Stimulated activated CD4-positive, alpha-beta T cell treated with anti-CD3 and anti-CD28 coated beads, Interleukin-1b, Interleukin-23, amount 100 ng/mL, for 4 hours (primary cell): ENCODE measurements around the gene MTERF4.
A peak's percentile ranks its signal among the peaks of the same experiment; 100 is the strongest.

Experiments used
- DNase-seq, 2 donors: peaks; one replicate each; pipeline ENCODE4 v3.0.0-alpha.2; 2020; ENCODE audit warnings: low read depth in 2 of 2

The MTERF4 gene, protein sequence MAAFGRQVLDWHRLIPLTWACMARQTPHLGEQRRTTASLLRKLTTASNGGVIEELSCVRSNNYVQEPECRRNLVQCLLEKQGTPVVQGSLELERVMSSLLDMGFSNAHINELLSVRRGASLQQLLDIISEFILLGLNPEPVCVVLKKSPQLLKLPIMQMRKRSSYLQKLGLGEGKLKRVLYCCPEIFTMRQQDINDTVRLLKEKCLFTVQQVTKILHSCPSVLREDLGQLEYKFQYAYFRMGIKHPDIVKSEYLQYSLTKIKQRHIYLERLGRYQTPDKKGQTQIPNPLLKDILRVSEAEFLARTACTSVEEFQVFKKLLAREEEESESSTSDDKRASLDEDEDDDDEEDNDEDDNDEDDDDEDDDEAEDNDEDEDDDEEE

DNA sequence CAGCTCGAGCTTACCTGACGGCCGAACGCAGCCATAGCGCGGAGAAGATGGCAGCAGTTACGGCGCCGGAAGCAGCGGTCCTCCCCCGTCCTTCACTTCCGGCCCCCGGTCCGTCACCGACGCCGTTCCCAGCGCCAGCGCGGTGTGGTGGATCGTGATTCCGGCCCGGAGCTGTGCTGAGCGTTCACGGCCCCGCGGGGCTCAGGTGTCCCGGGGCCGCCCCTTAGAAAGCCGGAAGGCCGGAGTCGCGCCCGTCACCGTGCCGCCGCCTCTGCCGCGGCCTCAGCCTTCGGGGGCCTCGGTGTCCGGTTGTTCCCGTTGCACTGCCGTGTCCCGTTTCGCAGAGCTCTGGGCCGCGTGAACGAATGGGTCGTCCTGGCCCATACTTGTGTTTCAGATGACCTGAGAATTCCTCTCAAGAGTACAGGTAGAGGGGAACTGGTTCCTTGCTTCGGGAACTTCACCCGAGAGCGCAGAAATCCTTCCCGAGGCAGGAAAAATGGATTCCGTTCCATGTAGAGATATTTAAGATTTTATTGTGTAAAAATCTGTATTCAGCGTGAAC, at the start of gene MTERF4:
Gene MTERF4, minus strand, starts transcription at position 49 of the 565 bp plus-strand sequence. Its CDS starts 14 bp downstream, at position 35.
- peak; percentile 80 to 86 for DNase-seq

DNA sequence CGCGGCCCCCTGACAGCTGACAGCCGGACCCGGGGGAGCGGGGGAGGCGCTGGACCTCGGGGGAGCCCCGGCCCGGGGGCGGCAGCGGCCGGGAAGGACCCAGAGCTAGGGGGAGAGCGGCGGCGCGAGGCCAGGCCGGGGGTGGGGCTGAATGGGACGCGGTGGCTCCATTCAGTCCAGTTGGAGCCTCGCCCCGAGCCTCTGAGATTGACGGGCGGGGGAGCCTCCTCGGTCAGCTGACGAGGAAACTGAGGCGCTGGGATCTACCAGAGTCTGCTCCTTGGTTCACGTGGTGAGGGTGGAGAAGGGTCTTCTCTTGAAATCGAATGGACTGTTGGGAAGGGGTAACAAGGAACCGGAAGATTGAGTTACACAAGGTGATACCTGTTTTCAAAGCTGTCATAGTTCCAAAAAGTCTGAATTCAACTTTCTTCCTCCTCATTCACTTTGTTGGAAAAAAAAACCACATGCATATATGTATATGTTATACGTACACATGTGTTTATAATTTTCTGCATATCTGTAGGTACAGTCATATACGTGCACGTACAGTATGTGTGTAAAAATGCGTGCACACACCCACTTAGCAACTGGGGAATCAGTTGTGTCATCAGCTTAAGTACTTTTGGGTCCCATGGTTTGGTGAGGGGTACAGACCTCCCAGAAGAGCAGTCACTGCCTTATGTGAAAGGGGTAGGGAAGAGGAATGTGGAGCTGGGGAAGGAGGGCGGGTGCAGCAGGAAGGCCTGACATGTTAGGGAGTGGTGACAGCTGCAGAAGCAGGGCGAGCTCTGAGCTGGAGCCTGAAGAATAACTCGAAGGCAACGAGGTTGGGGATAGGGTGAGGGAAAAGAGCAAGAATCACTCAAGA, 48.8 kb upstream of the MTERF4 start:
- DNase-seq, result no peak

DNA sequence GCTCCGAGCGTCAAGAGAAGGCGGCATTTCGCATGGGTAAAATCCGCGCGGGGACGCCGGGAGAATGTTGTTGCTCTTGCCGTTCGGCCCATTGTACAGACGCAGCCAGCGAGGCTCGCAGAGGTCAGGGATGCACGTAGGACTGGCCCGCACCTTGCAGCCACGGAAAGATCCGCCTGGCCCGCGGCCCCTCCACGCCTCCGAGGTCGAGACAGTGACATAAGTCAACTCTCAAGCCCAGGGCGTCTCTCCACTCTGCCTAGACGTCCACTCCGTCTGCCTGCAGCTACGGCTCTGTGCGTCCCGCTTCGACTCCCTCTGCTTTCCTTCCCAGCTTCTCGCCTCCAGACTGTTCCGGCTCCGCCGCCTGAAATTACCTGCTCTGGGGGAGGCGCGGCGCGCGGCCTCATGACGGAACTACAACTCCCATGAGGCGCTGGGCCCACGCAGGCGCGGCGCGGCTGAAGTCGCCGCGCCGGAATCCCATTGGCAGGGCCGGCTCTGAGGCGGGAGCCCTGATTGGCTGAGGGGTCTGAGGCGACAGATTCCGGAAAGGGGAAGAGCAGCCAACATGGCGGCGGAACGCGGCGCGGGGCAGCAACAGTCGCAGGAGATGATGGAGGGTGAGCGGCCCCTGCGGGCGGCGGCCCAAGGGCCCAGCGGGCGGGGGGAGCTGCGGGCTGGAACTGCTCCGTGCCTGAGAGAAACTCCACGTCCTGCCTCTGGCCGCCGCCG, 48.0 kb upstream of the MTERF4 start, which contains the start of gene PPP1R7:
Gene PPP1R7, plus strand, starts transcription at position 543 of the 735 bp plus-strand sequence. Its CDS starts 29 bp downstream, at position 572.
- peak; percentile 88 to 90 for DNase-seq

DNA sequence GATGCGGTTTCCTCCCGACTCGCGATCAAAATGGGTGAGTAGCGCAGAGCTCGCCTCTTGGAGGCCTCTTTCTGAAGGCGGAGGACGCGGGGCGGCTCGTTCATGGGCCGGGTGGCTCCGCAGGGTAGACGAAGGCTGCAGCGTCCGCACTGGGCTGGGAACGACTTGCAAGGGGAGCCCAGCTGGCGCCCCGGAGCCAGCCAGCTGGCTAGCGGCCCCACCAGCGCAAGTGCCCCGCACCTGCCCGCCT, 47.5 kb upstream of the MTERF4 start:
- no peak for DNase-seq

DNA sequence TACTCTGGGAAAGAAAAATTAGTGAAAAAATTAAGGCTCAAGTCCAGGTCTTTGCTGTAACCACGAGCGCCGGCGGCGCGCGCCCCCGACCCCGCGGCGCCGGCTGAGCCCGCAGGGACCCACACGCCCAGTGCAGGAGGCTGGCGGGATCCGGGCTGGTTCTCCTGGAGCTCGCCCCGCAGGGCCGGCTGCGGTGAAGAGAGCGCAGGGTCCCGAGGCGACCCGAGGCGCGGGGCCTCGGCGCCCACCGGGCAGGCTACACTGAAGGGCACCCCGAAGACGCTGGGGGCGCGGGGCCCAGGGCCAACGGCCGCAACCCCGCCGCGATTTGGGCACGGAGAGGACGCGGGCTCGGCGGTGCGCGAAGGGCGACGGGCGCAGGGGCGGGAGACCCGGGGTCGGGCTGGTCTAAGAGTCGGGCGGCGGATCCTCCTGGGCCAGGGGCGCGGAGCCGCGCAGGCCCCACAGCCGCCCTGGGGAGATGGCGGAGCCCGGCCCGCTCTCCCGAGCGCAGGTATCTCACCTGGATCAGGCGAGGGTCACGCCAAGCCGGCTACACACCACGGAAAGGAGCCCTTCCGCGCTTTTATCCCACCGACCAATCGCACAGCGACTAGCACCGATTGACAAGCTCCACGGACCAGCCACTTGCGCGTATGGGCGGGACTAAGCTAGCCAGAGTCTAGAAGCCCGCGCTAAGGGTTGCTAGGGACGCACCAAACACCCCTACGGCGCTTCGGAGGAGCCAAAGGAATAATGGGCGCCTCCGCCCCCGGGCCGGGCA, 47.0 kb upstream of the MTERF4 start, which contains the start of gene PASK:
Gene PASK, minus strand, starts transcription at position 582 of the 784 bp plus-strand sequence. CDS start 6,440 bp downstream, outside the sequence.
- DNase-seq, result peak; percentile 81 to 82

DNA sequence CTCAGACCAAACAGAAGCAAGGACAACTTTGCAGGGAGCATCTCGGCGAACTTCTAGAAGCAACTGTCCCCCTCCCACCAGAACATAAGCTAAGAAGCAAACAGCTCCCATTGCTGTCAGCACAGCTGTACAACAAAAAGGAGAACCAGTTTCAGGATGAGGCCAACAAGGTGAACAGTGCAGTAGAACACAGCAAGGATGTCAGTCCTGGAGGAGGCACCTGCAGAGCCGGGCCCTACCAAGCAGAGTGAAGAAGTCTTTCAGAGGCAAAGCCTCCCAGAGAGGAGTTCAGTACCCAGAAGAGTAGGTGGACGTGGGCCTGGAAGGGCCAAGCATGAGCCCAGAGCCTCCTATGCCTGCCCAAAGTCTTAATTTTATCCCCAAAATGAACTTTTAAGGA, 46.2 kb upstream of the MTERF4 start:
- no peak for DNase-seq

DNA sequence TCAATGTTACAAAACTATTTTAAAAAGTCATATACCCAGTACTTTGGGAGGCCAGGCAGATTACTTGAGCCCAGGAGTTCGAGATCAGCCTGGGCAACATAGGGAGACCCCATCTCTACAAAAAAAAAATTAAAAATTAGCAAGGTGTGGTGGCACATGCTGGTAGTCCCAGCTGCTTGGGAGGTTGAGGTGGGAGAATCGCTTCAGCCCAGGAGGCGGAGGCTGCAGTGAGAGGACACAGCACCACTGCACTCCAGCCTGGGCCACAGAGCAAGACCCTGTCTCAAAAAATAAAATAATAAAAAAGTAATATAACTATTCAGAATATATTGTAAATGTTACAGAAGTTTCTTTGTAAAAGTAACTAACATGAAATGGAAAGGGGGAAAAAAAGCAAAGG, 45.2 kb upstream of the MTERF4 start:
- no peak for DNase-seq

DNA sequence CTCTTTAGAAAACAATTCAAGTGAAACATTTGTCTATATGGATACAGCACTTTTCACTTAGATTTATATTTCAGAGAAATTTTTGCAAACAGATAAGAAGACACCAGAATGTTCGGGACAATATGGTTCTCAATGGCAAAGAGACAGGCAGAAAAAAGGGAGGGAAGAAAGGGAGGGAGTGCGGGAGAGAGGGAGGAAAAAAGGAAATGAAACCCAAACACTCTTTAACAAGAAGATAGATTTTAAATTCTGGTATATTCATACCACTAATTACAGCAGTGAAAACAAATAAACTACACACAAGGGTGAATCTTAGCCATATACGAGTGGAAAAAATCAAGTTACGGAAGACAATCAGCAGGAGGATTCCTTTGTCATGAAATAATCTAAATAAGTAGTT, 44.2 kb upstream of the MTERF4 start:
- no peak for DNase-seq

DNA sequence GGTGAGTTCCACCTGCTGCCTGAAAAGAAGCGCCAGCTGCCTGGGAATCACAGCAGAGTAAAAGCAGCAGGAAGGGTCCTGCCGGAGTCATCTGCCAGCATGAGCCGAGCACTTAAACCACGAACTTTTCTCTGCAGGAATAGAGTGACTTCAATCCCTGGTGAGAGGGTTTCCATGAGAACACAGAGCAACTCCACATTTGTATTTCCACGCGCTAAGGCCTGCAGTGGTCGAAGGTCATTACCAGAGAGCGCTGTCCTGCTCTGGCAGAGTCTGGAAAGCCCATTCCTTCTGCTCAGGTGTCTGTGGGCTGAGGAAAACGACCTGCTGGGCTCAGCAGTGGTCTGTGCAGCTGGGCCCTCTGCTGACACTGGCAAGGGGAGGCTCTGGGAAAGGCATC, 40.5 kb upstream of the MTERF4 start:
- DNase-seq, result no peak

DNA sequence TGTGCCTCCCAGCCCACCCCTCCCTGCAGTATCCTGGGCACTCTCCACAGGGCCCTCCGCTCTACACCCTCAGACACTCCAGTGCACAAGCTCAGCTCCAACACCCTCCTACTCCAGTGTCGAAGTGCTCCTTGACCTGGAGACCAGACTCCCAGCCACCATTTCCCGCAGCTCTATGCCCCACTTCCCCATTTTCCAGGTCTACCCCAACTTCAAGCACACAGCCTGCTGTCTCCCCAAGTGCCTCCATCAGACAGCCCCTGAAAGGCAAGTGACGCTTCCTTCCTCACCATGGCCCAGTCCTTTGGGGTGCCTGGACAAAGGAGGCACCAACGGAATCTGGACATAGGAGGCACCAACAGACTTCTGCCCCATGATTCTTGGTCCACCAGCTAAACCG, 40.0 kb upstream of the MTERF4 start:
- DNase-seq, result no peak

DNA sequence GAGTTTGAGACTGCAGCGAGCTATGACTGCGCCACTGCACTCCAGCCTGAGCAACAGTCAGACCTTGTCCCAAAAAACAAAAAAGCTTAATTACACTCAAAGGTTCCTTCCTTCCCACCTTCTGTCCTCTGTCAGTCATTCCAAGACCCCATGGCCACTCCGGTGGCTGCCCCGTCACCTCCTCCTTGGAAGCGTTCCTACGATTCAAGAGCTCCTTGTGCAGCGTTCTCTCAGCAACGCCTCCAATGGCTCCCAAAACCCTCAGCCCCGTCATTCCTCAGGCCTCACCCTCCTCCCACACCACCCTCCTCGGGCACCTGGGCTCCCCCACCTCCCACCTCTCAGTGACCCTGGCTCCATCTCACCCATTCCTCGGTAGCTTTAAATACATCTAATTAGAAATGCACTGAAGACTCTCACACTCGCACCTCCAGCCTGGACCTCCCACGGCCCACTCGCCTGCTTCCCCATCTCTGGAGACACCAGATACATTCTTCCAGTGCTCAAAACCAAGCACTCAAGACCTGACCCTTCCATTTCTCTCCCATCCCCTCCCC, 39.2 kb upstream of the MTERF4 start:
- no peak for DNase-seq

DNA sequence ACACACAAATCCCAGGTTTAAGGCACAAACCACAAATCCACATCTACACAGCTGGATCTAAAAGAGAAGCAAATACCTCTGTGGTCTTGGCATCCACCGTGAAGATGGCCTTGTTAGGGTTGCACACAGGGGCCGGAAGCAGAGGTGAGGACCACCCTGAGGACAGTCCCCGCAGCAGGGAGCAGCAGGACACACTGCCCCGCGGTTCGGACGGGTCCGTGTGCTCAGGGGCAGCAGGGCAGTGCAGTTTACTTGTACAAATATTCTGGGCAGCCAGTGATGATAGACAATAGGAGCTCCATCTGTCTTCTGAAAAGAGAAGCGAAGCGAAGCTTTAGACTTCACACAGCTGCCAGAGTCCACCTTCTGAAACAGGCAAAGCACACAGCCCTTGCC, 38.4 kb upstream of the MTERF4 start:
- DNase-seq, result no peak

DNA sequence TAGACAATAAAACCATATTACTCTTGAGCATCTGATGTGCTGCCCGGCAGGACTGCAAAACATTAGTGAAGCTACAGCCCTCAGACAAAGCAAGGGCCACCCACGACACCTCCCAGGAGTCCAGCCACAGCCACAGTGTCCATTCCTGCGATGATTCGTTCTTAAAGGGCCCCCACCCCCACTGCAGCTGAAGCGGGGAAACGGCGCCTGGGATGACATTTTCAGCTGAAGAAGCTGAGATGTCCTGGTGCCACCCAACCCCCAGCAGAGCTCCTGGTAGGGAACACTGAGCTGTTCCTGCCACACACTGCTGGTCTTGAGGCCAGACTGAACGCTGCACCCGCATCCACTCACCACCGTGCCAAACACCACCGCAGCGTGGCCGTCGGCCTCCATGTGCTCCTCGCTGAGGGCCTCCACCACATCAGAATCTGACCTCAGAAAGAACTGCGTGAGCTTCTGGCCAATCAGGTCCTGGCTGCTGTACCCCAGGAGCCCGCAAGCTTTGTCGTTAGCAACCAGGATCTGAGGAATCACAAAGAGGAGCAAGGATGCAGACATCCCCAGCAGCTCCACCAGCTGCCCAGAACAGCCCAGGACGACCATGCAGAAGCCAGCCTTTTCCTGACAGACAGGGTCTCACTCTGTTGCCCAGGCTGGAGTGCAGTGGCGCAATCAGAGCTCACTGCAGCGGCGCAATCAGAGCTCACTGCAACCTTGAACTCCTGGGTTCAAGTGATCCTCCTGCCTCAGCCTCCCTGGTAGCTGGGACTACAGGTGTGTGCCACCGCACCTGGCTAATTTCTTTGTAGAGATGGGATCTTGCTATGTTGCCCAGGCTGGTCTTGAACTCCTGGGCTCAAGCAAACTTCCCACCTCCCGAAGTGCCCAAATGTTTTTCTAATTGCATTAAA, 37.7 kb upstream of the MTERF4 start:
- no peak for DNase-seq

DNA sequence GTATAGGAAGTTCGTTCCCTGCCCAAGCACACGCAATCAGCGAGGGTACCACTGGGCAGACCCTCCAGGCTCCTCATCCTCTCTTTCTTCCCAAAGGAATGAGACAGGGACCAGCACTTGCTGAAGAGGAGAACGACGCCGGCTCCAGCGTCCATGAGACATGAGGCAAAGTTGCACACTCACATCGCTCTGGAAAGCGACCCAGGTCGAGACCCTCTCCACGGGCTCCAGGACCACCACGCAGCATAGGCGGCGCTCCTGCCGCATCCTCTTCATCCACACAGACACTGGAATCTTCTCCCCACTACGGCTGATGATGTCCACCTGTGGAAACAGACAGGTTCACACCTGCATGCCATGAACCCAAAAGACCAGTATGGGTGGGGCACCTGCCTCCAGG, 36.4 kb upstream of the MTERF4 start:
- DNase-seq, result no peak

DNA sequence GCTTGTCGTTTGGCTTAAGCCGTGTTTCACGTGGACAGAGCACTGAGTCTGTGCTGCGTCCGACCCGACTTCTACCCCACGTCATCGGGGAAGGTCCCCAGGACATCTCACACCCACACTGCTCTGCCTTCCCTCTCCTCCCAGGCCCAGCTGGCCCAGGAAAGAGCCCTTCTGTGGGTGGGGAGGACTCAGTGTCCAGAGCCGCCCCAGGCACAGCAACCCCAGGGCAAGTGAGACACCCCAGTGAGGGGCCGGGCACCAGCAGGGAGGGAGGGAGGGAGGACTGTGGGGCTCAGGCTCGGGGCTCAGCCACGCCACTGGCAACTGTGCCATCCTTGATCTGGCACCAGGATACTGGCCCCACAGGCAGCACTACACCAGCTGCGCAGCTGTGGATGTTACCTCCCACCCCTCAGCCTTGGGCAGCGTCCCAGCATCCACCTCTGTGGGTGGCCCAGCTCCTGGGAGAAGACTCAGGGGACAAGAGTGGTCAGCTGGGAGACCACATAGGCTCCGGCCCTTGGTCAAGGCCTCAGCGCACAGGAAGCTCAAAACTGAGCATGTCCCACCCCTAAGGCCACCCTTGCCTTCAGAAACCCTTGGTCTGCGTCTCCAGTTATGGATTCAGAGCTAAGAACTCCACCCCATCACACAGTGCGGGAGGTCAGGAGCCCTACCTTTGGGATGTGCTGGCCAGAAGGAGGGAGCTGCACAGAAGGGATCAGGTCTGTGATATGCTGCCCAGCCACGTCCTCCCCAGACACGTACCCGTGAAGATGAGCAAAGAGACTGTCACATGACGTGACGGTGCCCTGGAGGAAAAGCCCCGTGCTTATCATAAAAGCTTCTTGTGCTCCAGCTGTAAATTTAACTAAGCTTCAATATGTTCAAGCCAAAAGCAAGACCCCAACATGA, 35.4 kb upstream of the MTERF4 start:
- DNase-seq, result no peak

DNA sequence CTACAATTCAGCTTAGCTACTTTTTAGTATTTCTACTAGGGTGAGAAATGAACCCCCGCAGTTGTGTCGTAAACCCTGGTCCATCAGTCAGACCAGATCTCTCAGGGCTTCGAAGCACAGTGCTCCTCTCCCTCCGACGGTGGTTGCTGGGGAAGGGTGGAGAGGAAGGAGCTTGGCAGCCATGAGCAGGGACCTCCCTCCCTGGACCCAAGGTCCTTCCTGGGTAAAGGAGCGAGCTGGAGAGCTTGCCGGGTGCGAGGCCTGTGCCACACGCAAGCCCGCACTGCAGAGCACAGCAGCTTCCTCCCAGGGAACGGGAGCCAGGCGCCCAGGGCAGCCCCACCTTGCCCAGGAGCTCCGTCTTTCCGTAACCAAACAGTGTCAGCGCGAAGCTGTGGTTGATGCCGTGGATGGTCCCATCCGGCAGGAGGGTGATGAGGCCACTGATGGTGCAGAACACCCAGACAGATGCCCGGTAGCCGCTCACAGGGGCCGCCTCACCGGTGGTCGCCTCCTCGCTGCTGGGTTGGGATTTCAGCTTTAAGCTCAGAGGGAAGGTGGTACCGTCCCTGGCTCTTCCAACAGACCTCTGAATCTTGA, 34.7 kb upstream of the MTERF4 start:
- DNase-seq, result no peak

DNA sequence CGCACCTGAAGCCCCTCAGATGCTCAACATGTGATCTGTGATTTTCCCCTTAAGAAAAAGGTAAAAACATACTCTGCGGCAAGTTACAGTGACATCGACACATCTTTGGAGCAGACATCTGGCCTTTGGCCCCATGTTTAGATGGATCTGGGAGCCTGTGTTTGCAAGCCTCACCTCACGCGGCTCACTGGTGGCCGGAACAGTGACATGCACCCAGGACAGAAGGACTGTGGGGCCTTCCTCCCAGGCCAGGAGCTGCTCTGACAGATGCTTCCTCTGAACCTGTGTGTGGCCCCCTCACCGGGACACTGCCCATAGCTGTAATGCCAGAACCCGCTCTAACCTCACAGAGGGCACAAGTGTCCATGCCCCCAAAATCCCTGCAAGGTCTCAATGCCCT, 34.1 kb upstream of the MTERF4 start:
- DNase-seq, result no peak

DNA sequence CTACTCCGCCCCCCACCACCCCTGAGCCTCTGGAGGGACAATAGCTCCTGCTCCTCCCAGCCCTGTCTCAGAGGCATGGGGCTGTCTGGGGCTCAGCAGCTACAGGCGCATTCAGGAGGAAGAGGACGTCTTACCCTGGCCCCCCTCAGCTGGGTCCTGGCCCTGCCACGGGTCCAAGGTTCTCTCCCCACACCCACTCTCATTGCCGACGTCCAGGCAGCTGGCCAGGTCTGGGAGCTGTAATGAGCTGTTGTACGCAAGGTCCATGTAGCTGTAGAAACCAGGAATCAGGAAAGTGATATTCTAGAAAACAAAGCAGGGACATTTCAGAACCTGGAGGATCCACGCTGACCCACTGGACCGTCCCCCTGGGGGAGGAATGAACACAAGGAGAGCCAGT, 33.6 kb upstream of the MTERF4 start:
- no peak for DNase-seq
